ENCODE measurements around the gene PRAMEF6. TPM values are rescaled to one million over a fixed set of nuclear protein-coding genes. Genes with fewer than 3 reads are reported as not detected.
"Not testable (repeated sequence)": the region's sequence is repeated elsewhere in the genome, so short reads cannot be mapped to it uniquely, and the experiment has no call there.

PRAMEF6 gene
- not detected for polyA plus RNA-seq (2013)

GRCh38 chr1:12947480-12947879 is at the start of gene PRAMEF6:
Gene PRAMEF6, minus strand, starts transcription at chr1:12947580. Its CDS starts 5,062 bp downstream, at chr1:12942518.
- H3K4me3 ChIP-seq (ENCODE audit: control insufficient read depth in 1 of 7, extremely low read depth in 1 of 7, insufficient read depth in 4 of 7, low read depth in 2 of 7, low read length in 6 of 7); H3K4me1 ChIP-seq (ENCODE audit: control extremely low read depth in 1 of 4, control insufficient read depth in 4 of 4, insufficient read depth in 4 of 4, low read length in 3 of 4); CTCF ChIA-PET; H3K27me3 ChIP-seq (replicated peaks in 2 of 5; ENCODE audit: control insufficient read depth in 4 of 5, insufficient read depth in 5 of 5, low read length in 4 of 5); H3K36me3 ChIP-seq (ENCODE audit: control insufficient read depth in 4 of 4, insufficient read depth in 4 of 4, low read length in 3 of 4); DNase-seq; H3K27ac ChIP-seq (ENCODE audit: insufficient read depth in 1 of 2, low read depth in 1 of 2, low read length in 2 of 2, poor library complexity in 1 of 2, severe bottlenecking in 2 of 2); H3K9me3 ChIP-seq (ENCODE audit: control extremely low read depth in 1 of 5, control insufficient read depth in 4 of 5, insufficient read depth in 2 of 5, low read depth in 1 of 5, low read length in 4 of 5); POLR2A ChIA-PET: not testable (repeated sequence)
- WGBS (ENCODE audit: insufficient coverage): no CpG with 5 or more reads among the region's 4 CpGs

- H3K36me3 ChIP-seq (ENCODE audit: control insufficient read depth in 4 of 4, insufficient read depth in 4 of 4, low read length in 3 of 4); H3K27me3 ChIP-seq (replicated peaks in 2 of 5; ENCODE audit: control insufficient read depth in 4 of 5, insufficient read depth in 5 of 5, low read length in 4 of 5); CTCF ChIA-PET; H3K4me3 ChIP-seq (ENCODE audit: control insufficient read depth in 1 of 7, extremely low read depth in 1 of 7, insufficient read depth in 4 of 7, low read depth in 2 of 7, low read length in 6 of 7); H3K4me1 ChIP-seq (ENCODE audit: control extremely low read depth in 1 of 4, control insufficient read depth in 4 of 4, insufficient read depth in 4 of 4, low read length in 3 of 4); H3K27ac ChIP-seq (ENCODE audit: insufficient read depth in 1 of 2, low read depth in 1 of 2, low read length in 2 of 2, poor library complexity in 1 of 2, severe bottlenecking in 2 of 2); POLR2A ChIA-PET; H3K9me3 ChIP-seq (ENCODE audit: control extremely low read depth in 1 of 5, control insufficient read depth in 4 of 5, insufficient read depth in 2 of 5, low read depth in 1 of 5, low read length in 4 of 5); DNase-seq: not testable (repeated sequence)
- WGBS (ENCODE audit: insufficient coverage): no CpG with 5 or more reads among the region's 5 CpGs
Measured at GRCh38 chr1:12924368-12924767, 23.0 kb downstream of the PRAMEF6 start.

DNA sequence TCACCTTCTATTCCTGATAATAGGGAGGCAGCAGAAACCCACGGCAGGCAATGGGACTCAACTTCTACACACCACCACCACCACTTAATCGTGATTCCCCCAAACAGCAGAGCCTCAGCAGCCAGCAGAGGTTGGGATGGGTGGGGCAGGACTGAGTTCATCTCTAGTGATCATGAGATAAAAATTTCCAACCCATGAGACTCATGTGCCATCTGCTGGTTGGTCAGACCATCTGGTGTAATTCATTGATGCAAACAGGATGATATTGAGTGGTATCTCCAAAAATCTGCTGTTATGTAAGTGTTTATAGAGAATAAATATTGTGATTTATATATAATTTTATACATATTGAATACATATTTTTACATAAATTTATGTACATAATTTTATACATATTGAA is 25.6 kb downstream of the PRAMEF6 start:
- no CpG with 5 or more reads among the region's 2 CpGs for WGBS (ENCODE audit: insufficient coverage)
- CTCF ChIA-PET, POLR2A ChIA-PET: not testable (repeated sequence)

DNA sequence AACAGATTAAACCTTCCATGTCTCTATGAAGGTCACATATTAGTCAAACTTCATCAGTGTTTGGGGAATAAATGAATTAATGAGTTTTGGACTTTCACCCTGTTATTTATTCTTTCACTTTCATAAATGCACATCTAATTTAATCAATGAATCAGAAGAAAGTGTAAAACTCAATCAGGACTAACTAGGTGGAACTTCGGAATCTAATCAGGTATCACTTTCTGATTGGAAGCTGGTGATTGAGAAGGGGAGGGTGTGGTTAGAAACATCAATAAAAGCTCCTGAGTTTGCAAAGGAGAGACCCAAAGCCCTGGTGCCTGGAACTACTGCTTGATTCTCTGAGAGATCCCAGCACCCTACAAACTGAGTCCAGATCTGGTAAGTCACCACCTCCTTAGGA is 31.1 kb downstream of the PRAMEF6 start, which contains the start of gene PRAMEF7:
PRAMEF7 (plus strand) TSS at position 301 of the 400 bp plus-strand sequence. CDS start 1,083 bp downstream, outside the sequence.
- POLR2A ChIA-PET, CTCF ChIA-PET: not testable (repeated sequence)
- WGBS (ENCODE audit: insufficient coverage): no CpG with 5 or more reads among the region's 1 CpG

More for the DNA sequence above, 25.6 kb downstream of the PRAMEF6 start:
- H3K9me3 ChIP-seq (ENCODE audit: control extremely low read depth in 1 of 5, control insufficient read depth in 4 of 5, insufficient read depth in 2 of 5, low read depth in 1 of 5, low read length in 4 of 5); H3K4me1 ChIP-seq (ENCODE audit: control extremely low read depth in 1 of 4, control insufficient read depth in 4 of 4, insufficient read depth in 4 of 4, low read length in 3 of 4); H3K27ac ChIP-seq (ENCODE audit: insufficient read depth in 1 of 2, low read depth in 1 of 2, low read length in 2 of 2, poor library complexity in 1 of 2, severe bottlenecking in 2 of 2); DNase-seq; H3K36me3 ChIP-seq (ENCODE audit: control insufficient read depth in 4 of 4, insufficient read depth in 4 of 4, low read length in 3 of 4); H3K27me3 ChIP-seq (replicated peaks in 2 of 5; ENCODE audit: control insufficient read depth in 4 of 5, insufficient read depth in 5 of 5, low read length in 4 of 5); H3K4me3 ChIP-seq (ENCODE audit: control insufficient read depth in 1 of 7, extremely low read depth in 1 of 7, insufficient read depth in 4 of 7, low read depth in 2 of 7, low read length in 6 of 7): not testable (repeated sequence)

GRCh38 chr1:12903793-12904572 is 43.4 kb downstream of the PRAMEF6 start:
- H3K27me3 ChIP-seq (replicated peaks in 2 of 5; ENCODE audit: control insufficient read depth in 4 of 5, insufficient read depth in 5 of 5, low read length in 4 of 5); DNase-seq; H3K36me3 ChIP-seq (ENCODE audit: control insufficient read depth in 4 of 4, insufficient read depth in 4 of 4, low read length in 3 of 4); H3K9me3 ChIP-seq (ENCODE audit: control extremely low read depth in 1 of 5, control insufficient read depth in 4 of 5, insufficient read depth in 2 of 5, low read depth in 1 of 5, low read length in 4 of 5); H3K4me1 ChIP-seq (ENCODE audit: control extremely low read depth in 1 of 4, control insufficient read depth in 4 of 4, insufficient read depth in 4 of 4, low read length in 3 of 4); H3K27ac ChIP-seq (ENCODE audit: insufficient read depth in 1 of 2, low read depth in 1 of 2, low read length in 2 of 2, poor library complexity in 1 of 2, severe bottlenecking in 2 of 2); POLR2A ChIA-PET; CTCF ChIA-PET; H3K4me3 ChIP-seq (ENCODE audit: control insufficient read depth in 1 of 7, extremely low read depth in 1 of 7, insufficient read depth in 4 of 7, low read depth in 2 of 7, low read length in 6 of 7): not testable (repeated sequence)
- WGBS (ENCODE audit: insufficient coverage): no CpG with 5 or more reads among the region's 5 CpGs

More for the DNA sequence above, 31.1 kb downstream of the PRAMEF6 start, which contains the start of gene PRAMEF7:
- H3K27ac ChIP-seq (ENCODE audit: insufficient read depth in 1 of 2, low read depth in 1 of 2, low read length in 2 of 2, poor library complexity in 1 of 2, severe bottlenecking in 2 of 2); H3K36me3 ChIP-seq (ENCODE audit: control insufficient read depth in 4 of 4, insufficient read depth in 4 of 4, low read length in 3 of 4); H3K27me3 ChIP-seq (replicated peaks in 2 of 5; ENCODE audit: control insufficient read depth in 4 of 5, insufficient read depth in 5 of 5, low read length in 4 of 5); H3K9me3 ChIP-seq (ENCODE audit: control extremely low read depth in 1 of 5, control insufficient read depth in 4 of 5, insufficient read depth in 2 of 5, low read depth in 1 of 5, low read length in 4 of 5); H3K4me3 ChIP-seq (ENCODE audit: control insufficient read depth in 1 of 7, extremely low read depth in 1 of 7, insufficient read depth in 4 of 7, low read depth in 2 of 7, low read length in 6 of 7); H3K4me1 ChIP-seq (ENCODE audit: control extremely low read depth in 1 of 4, control insufficient read depth in 4 of 4, insufficient read depth in 4 of 4, low read length in 3 of 4); DNase-seq: not testable (repeated sequence)

DNA sequence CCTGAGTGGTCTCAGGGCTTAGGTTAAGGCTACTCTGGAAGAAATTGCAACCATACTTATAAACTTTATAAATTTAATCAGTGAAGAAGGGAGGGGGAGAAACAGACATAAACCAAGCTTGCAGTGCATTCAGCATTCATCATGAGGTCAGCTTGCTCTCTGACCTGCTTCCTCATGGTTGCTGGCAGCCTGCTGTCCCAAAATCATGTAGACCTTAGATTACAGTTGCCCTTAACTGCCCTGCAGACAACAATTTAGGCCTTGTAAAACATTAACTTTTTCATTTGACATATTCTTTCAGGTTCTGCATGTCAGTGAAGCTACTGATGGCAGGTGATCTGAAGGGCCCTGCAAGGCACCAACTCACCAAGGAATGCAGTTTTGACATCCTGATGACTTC is 48.2 kb downstream of the PRAMEF6 start:
- POLR2A ChIA-PET; H3K4me3 ChIP-seq (ENCODE audit: control insufficient read depth in 1 of 7, extremely low read depth in 1 of 7, insufficient read depth in 4 of 7, low read depth in 2 of 7, low read length in 6 of 7); DNase-seq; H3K27me3 ChIP-seq (replicated peaks in 2 of 5; ENCODE audit: control insufficient read depth in 4 of 5, insufficient read depth in 5 of 5, low read length in 4 of 5); H3K9me3 ChIP-seq (ENCODE audit: control extremely low read depth in 1 of 5, control insufficient read depth in 4 of 5, insufficient read depth in 2 of 5, low read depth in 1 of 5, low read length in 4 of 5); CTCF ChIA-PET; H3K36me3 ChIP-seq (ENCODE audit: control insufficient read depth in 4 of 4, insufficient read depth in 4 of 4, low read length in 3 of 4); H3K27ac ChIP-seq (ENCODE audit: insufficient read depth in 1 of 2, low read depth in 1 of 2, low read length in 2 of 2, poor library complexity in 1 of 2, severe bottlenecking in 2 of 2); H3K4me1 ChIP-seq (ENCODE audit: control extremely low read depth in 1 of 4, control insufficient read depth in 4 of 4, insufficient read depth in 4 of 4, low read length in 3 of 4): not testable (repeated sequence)

DNA sequence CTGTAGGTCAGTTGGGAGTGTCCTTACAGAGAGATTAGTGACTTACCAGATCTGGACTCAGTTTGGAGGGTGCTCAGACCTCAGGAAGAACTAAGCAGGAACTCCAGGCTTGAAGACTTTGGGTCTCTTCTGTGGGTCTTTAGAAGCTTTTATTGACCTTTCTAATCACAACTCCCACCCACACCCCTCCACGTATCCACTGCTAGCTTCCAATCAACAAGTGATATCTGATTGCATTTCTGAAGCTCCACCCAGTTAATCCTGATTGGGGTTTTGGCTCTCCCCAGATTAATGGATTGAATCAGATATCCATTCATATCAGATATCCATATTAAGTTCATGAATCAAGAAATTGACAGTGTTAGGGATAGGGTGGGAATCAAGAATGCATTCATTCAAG is 49.2 kb downstream of the PRAMEF6 start, which contains the start of gene PRAMEF10:
PRAMEF10 (minus strand) TSS at position 101 of the 400 bp plus-strand sequence. CDS start 2,423 bp downstream, outside the sequence.
- H3K4me1 ChIP-seq (ENCODE audit: control extremely low read depth in 1 of 4, control insufficient read depth in 4 of 4, insufficient read depth in 4 of 4, low read length in 3 of 4); CTCF ChIA-PET; H3K9me3 ChIP-seq (ENCODE audit: control extremely low read depth in 1 of 5, control insufficient read depth in 4 of 5, insufficient read depth in 2 of 5, low read depth in 1 of 5, low read length in 4 of 5); H3K36me3 ChIP-seq (ENCODE audit: control insufficient read depth in 4 of 4, insufficient read depth in 4 of 4, low read length in 3 of 4); DNase-seq; H3K27ac ChIP-seq (ENCODE audit: insufficient read depth in 1 of 2, low read depth in 1 of 2, low read length in 2 of 2, poor library complexity in 1 of 2, severe bottlenecking in 2 of 2); POLR2A ChIA-PET; H3K4me3 ChIP-seq (ENCODE audit: control insufficient read depth in 1 of 7, extremely low read depth in 1 of 7, insufficient read depth in 4 of 7, low read depth in 2 of 7, low read length in 6 of 7); H3K27me3 ChIP-seq (replicated peaks in 2 of 5; ENCODE audit: control insufficient read depth in 4 of 5, insufficient read depth in 5 of 5, low read length in 4 of 5): not testable (repeated sequence)
- no CpG with 5 or more reads among the region's 1 CpG for WGBS (ENCODE audit: insufficient coverage)

Measured in common myeloid progenitor, CD34-positive (primary cell).